Neural crest cell (in vitro differentiated cells): Measurements from ENCODE around the gene NDUFAF8. TPM values are rescaled to one million over a fixed set of nuclear protein-coding genes. Genes with fewer than 3 reads are reported as not detected.

ENCODE experiments used
- DNase-seq: peaks from one replicate; pipeline ENCODE4 v3.0.0; 2021; ENCODE audit warnings: low read depth, mixed read lengths, low spot score
- H3K27ac Mint-ChIP-seq: one replicate; pipeline ENCODE4 v1.8.0; 2021; ENCODE audit warnings: mild to moderate bottlenecking, mixed read lengths; ENCODE audit not compliant: unreplicated experiment
- H3K27me3 Mint-ChIP-seq: 2 replicates; pipeline ENCODE4 v1.8.0; 2021; ENCODE audit warnings: low read depth, mild to moderate bottlenecking, mixed read lengths
- H3K36me3 Mint-ChIP-seq: 2 replicates; pipeline ENCODE4 v1.8.0; 2021; ENCODE audit warnings: low read depth, mild to moderate bottlenecking, mixed read lengths
- H3K4me1 Mint-ChIP-seq: 2 replicates; pipeline ENCODE4 v1.8.0; 2021; ENCODE audit warnings: mixed read lengths
- H3K4me3 Mint-ChIP-seq: one replicate; pipeline ENCODE4 v1.8.0; 2021; ENCODE audit warnings: mild to moderate bottlenecking, mixed read lengths
- H3K9me3 Mint-ChIP-seq: 2 replicates; pipeline ENCODE4 v1.8.0; 2021; ENCODE audit warnings: mixed read lengths
- total RNA-seq: library from RNA; stranded (reverse); gene quantifications from 2 replicates; pipeline ENCODE4 v1.2.1, GENCODE V29; 2021
- TF ChIP-seq, protein P1 (sequence below): fragments of 200-600 bp; sonication (generic); conservative IDR thresholded peaks from 2 replicates; pipeline ENCODE4 v1.5.0; 2021; ENCODE audit warnings: antibody characterized with exemption, mild to moderate bottlenecking

NDUFAF8 gene
- total RNA-seq, 1 donor from 2014 or later, result 54.5 TPM

DNA sequence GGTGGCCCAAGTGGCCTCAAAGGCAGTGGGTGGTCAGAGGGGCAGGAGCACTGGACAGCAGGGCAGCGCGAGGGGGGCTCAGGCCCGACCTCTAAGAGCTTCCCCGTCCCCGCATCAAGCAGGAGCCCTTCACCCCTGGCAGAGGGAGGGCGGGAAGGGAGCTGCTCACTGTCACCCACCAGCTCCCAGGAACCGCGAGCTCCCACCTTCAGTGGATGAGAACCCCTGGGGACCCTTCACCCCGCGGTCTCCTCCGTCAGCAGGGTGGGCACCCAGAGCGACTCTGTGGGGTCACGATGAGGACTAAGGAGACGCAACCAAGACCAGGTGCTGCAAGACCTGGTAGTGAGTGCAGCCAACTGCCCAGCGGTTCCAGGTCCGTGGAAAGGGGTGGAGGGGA lies 30.0 kb upstream of the NDUFAF8 start:
- H3K4me1 Mint-ChIP-seq, result peaks cover 5% of the 10 kb centered on the region
- no peak overlapping the region for H3K4me3 Mint-ChIP-seq
- TF ChIP-seq, protein P1, sequence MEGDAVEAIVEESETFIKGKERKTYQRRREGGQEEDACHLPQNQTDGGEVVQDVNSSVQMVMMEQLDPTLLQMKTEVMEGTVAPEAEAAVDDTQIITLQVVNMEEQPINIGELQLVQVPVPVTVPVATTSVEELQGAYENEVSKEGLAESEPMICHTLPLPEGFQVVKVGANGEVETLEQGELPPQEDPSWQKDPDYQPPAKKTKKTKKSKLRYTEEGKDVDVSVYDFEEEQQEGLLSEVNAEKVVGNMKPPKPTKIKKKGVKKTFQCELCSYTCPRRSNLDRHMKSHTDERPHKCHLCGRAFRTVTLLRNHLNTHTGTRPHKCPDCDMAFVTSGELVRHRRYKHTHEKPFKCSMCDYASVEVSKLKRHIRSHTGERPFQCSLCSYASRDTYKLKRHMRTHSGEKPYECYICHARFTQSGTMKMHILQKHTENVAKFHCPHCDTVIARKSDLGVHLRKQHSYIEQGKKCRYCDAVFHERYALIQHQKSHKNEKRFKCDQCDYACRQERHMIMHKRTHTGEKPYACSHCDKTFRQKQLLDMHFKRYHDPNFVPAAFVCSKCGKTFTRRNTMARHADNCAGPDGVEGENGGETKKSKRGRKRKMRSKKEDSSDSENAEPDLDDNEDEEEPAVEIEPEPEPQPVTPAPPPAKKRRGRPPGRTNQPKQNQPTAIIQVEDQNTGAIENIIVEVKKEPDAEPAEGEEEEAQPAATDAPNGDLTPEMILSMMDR, result no peak
- no peaks in the 10 kb centered on the region for H3K36me3 Mint-ChIP-seq
- no peak for DNase-seq
- H3K27ac Mint-ChIP-seq, result no peak overlapping the region
- no peaks in the 10 kb centered on the region for H3K9me3 Mint-ChIP-seq
- no peaks in the 10 kb centered on the region for H3K27me3 Mint-ChIP-seq

DNA sequence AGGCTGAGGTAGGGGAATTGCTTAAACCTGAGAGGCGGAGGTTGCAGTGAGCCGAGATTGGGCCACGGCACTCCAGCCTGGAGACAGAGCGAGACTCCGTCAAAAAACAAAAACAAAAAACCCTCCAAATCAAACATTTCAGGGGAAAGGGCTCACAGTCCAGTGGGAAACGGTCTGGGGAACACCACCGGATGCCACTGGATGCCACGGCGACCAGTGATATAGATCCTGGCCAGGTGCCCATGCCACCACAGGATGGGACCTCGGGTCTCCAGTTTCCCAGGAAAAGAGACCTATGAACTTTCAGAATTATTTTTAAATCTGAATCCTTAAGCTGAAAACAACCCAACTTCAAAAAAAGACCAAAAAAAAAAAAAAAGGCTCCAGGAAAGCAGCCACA lies 28.7 kb upstream of the NDUFAF8 start:
- Mint-ChIP-seq H3K36me3 (no peaks in the 10 kb centered on the region), H3K27ac (no peak overlapping the region), H3K4me1 (peaks cover 5% of the 10 kb centered on the region), H3K27me3 (no peaks in the 10 kb centered on the region), H3K4me3 (no peak overlapping the region), H3K9me3 (no peaks in the 10 kb centered on the region)
- DNase-seq, result no peak
- TF ChIP-seq, protein P1, result no peak

DNA sequence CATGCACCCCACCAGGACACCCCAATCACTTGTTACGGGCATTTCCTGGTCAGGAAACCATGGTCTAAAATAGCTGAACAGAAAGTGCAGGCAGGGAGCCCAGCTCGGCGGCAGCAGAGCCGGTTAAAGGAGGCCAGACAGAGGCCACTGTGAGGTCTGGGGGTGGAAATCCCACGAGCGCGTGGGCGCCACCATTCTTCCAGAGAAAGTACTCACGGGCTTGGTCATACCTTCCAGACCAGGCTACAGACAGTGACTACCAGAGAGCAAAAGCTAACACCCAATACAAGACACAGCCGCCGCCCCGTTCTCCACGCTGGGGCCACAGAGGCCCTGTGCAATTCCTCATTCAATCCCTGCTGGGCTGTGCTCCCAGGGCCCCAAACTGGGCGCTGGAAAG lies 28.2 kb upstream of the NDUFAF8 start:
- Mint-ChIP-seq H3K36me3 (no peaks in the 10 kb centered on the region), H3K9me3 (no peaks in the 10 kb centered on the region), H3K27ac (no peak overlapping the region), H3K27me3 (no peaks in the 10 kb centered on the region), H3K4me3 (no peak overlapping the region), H3K4me1 (peaks cover 5% of the 10 kb centered on the region)
- no peak for DNase-seq
- TF ChIP-seq, protein P1, result no peak

DNA sequence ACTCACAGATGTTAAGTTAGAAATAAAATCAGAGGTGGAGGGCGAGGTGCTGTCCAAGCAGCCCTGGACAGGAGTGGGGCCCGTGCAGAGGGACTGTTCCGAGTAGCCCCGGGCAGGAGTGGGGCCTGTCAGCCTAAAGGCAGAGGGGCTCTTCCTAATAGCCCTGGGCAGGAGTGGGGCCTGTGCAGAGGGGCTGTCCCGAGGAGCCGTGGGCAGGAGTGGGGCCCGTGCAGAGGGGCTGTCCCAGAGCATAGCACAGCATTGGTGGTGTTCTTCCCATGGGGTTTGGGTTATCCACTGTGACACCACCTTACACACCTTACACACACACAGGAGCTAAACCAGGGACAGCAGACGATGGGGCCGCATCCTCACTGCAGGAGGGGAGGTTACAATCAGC lies 26.8 kb upstream of the NDUFAF8 start:
- Mint-ChIP-seq H3K27me3 (no peaks in the 10 kb centered on the region), H3K9me3 (no peaks in the 10 kb centered on the region), H3K4me1 (peaks cover 5% of the 10 kb centered on the region), H3K27ac (no peak overlapping the region), H3K36me3 (no peaks in the 10 kb centered on the region), H3K4me3 (no peak overlapping the region)
- TF ChIP-seq, protein P1, result no peak
- no peak for DNase-seq

DNA sequence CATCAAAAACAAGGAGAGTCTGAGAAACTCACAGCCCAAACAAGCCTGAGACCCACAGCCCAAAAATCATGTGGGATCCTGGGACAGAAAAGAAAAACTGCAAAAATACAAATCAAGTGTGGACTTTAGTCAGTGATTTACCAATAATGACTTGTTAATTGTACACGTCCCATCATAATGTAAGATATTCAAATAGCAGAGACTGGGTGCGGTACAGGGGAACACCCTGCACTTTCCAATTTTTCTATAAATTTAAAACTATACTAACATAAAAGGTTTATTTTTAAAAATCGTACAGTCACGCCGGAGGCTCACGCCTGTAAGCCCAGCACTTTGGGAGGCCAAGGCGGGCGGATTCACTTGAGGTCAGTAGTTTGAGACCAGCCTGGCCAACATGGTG lies 25.1 kb upstream of the NDUFAF8 start:
- TF ChIP-seq, protein P1, result no peak
- Mint-ChIP-seq H3K4me1 (peaks cover 5% of the 10 kb centered on the region), H3K4me3 (no peak overlapping the region), H3K9me3 (no peaks in the 10 kb centered on the region), H3K36me3 (no peaks in the 10 kb centered on the region), H3K27ac (no peak overlapping the region), H3K27me3 (no peaks in the 10 kb centered on the region)
- no peak for DNase-seq

DNA sequence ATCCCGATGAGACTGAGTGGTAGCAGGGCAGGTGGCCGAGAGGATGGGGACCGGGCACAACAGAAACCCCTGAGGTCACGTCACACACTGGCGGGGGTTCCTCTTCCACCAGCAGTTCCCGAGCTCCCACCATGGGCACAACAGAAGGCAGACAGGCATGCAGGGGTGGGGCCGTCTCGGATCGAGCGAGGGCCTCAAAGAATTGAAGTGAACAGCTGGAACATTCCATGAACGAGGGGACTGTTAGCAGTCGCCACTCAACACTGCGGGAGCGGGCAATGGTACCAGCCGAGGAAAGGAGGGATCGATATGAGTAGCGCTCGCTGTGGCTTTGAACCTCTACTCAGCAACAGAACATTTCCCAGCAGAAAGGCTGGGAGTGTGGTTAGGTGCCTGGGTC lies 21.6 kb upstream of the NDUFAF8 start:
- no peak for DNase-seq
- Mint-ChIP-seq H3K36me3 (no peaks in the 10 kb centered on the region), H3K27ac (no peak overlapping the region), H3K4me3 (peak overlapping the region; percentile 65), H3K4me1 (peaks cover 15% of the 10 kb centered on the region), H3K9me3 (no peaks in the 10 kb centered on the region), H3K27me3 (no peaks in the 10 kb centered on the region)
- TF ChIP-seq, protein P1, result no peak
